ENCODE measurements around the gene NUMBL.
"Not testable (repeated sequence)": the region's sequence is repeated elsewhere in the genome, so short reads cannot be mapped to it uniquely, and the experiment has no call there.

Gene NUMBL

GRCh38 chr19:40629346-40629745, 61.1 kb downstream of the NUMBL start:
- no peak for DNase-seq (ENCODE audit: low spot score)

GRCh38 chr19:40627486-40628279, 62.8 kb downstream of the NUMBL start:
- DNase-seq (ENCODE audit: low spot score) = no peak

GRCh38 chr19:40626918-40627317, 63.5 kb downstream of the NUMBL start:
- no peak for DNase-seq (ENCODE audit: low spot score)

- DNase-seq (ENCODE audit: low spot score) = no peak
Measured at GRCh38 chr19:40625406-40626120, 64.9 kb downstream of the NUMBL start.

GRCh38 chr19:40624369-40625153, 65.9 kb downstream of the NUMBL start:
- not testable (repeated sequence) for DNase-seq (ENCODE audit: low spot score)

GRCh38 chr19:40623403-40624251, 66.8 kb downstream of the NUMBL start:
- DNase-seq (ENCODE audit: low spot score) = no peak

GRCh38 chr19:40622773-40623075, 67.7 kb downstream of the NUMBL start:
- no peak for DNase-seq (ENCODE audit: low spot score)

- no peak for DNase-seq (ENCODE audit: low spot score)
Measured at GRCh38 chr19:40621966-40622772, 68.3 kb downstream of the NUMBL start.

- no peak for DNase-seq (ENCODE audit: low spot score)
Measured at GRCh38 chr19:40621283-40621682, 69.2 kb downstream of the NUMBL start.

GRCh38 chr19:40620161-40620485, 70.3 kb downstream of the NUMBL start:
- no peak for DNase-seq (ENCODE audit: low spot score)

- DNase-seq (ENCODE audit: low spot score) = no peak
Measured at GRCh38 chr19:40619333-40620160, 70.9 kb downstream of the NUMBL start.

- no peak for DNase-seq (ENCODE audit: low spot score)
Measured at GRCh38 chr19:40617961-40618360, 72.5 kb downstream of the NUMBL start.

- DNase-seq (ENCODE audit: low spot score) = no peak
Measured at GRCh38 chr19:40616941-40617340, 73.5 kb downstream of the NUMBL start.

- DNase-seq (ENCODE audit: low spot score) = no peak
Measured at GRCh38 chr19:40616178-40616577, 74.3 kb downstream of the NUMBL start.
